ENCODE measurements around the gene ULK2. TPM values are rescaled to one million over a fixed set of nuclear protein-coding genes. Genes with fewer than 3 reads are reported as not detected.

The ULK2 gene
- total and polyA plus RNA-seq, 11 donors = 4.6 to 25.6 (median 17.7) TPM

GRCh38 chr17:19727501-19728078 lies 140.1 kb downstream of the ULK2 start:
- peak; percentile 70 to 88 (median 84) for ATAC-seq
- Histone ChIP-seq H3K36me3 (no peaks in the 10 kb centered on the region), H3K4me3 (no peak overlapping the region), H3K27me3 (no peaks in the 10 kb centered on the region), H3K4me1 (peaks cover 0 to 51% (median 25%) of the 10 kb centered on the region in 12 donors), H3K9me3 (no peaks in the 10 kb centered on the region), H3K27ac (peak overlapping the region; percentile 83 to 95 (median 91))
- WGBS, 4 donors = 17 to 31% (median 23%) methylated on average over 4 of the region's 4 CpGs
- TF ChIP-seq CTCF (IDR thresholded peaks at IDR 0.05) = no peak
- no peak for TF ChIP-seq POLR2A (IDR thresholded peaks at IDR 0.05)
- DNase-seq = peak; percentile 43 to 72 (median 66)
- intact Hi-C loops (cut with DNase I) = loop anchor here in 1 of 10 donors (10.0 kb wide), 1 partner anchor 63 kb away; no protein-coding TSS in a partner anchor

GRCh38 chr17:19726631-19727376 lies 140.9 kb downstream of the ULK2 start:
- Histone ChIP-seq H3K36me3 (no peaks in the 10 kb centered on the region), H3K9me3 (no peaks in the 10 kb centered on the region), H3K4me1 (peaks cover 0 to 51% (median 25%) of the 10 kb centered on the region in 12 donors), H3K27ac (peak overlapping the region; percentile 83 to 95 (median 91)), H3K27me3 (no peaks in the 10 kb centered on the region), H3K4me3 (no peak overlapping the region)
- ATAC-seq (peak in 1 of 4 donors; percentile 2), DNase-seq (no peak)
- WGBS, 4 donors = 79 to 89% (median 83%) methylated on average over 7 of the region's 7 CpGs
- intact Hi-C loops (cut with DNase I) = loop anchor here in 1 of 10 donors (10.0 kb wide), 1 partner anchor 62 kb away; no protein-coding TSS in a partner anchor
- no peak for TF ChIP-seq POLR2A (IDR thresholded peaks at IDR 0.05)
- TF ChIP-seq CTCF (IDR thresholded peaks at IDR 0.05) = no peak

GRCh38 chr17:19725486-19725885 lies 142.2 kb downstream of the ULK2 start:
- WGBS, 4 donors = 96 to 98% (median 97%) methylated on average over 5 of the region's 5 CpGs
- no peak overlapping the region for H3K4me3 ChIP-seq

More at GRCh38 chr17:19725486-19725885, 142.2 kb downstream of the ULK2 start:
- H3K36me3 ChIP-seq = no peaks in the 10 kb centered on the region
- intact Hi-C loops (cut with DNase I) = loop anchor here in 1 of 10 donors (10.0 kb wide), 1 partner anchor 61 kb away; no protein-coding TSS in a partner anchor
- H3K27me3 ChIP-seq = no peaks in the 10 kb centered on the region
- DNase-seq (no peak), ATAC-seq (no peak)
- TF ChIP-seq CTCF (IDR thresholded peaks at IDR 0.05) = no peak
- no peak for TF ChIP-seq POLR2A (IDR thresholded peaks at IDR 0.05)
- peaks cover 0 to 47% (median 27%) of the 10 kb centered on the region in 12 donors for H3K4me1 ChIP-seq
- peak overlapping the region in 2 of 12 donors; percentile 86 to 92 for H3K27ac ChIP-seq
- no peaks in the 10 kb centered on the region for H3K9me3 ChIP-seq

Measured in heart left ventricle (tissue), 16 donors.